HTERT RPE-1 (cell line): ENCODE data around the gene IRF2BPL.

Experiments used
- in situ Hi-C: fragments of 300-500 bp; cut with MboI; formaldehyde crosslinking; loops from 4 replicates; pipeline ENCODE4 v1.14.3; 2020; ENCODE audit warnings: low sequenced_read_pairs

The IRF2BPL gene

DNA sequence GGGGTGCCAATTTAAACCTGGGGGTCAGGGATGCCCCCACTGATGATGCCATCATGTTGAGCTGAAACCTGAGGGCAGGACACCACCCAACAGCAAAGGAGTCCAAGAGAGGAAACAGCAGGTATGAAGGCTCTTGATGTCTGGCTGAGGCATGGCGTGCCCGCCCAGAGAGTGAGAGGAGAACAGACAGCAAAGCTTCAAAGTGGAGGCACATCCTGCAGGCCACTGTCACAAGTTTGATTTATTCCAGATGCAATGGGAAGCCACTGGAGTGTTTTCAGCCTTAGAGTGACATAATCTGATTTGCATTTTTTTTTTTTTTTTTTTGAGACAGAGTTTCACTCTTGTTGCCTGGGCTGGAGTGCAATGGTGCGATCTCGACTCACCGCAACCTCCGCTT lies 34.8 kb downstream of the IRF2BPL start:
- in situ Hi-C loops = no loop called here

DNA sequence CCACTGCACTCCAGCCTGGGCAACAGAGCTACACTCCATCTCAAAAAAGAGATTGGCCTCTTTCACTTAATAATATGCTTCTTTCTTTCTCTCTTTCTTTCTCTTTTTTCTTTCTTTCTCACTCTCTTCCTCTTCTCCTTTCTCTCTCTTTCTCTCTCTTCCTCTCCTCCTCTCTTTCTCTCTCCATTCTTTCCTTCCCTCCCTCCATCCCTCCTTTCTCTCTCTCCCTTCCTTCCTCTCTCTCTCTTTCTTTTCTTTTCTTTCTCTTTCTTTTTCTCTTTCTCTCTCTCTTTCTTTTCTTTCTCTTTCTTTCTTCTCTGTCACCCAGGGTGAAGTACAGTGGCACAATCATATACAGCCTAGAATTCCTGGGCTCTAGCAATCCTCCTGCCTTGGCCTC lies 38.4 kb downstream of the IRF2BPL start:
- in situ Hi-C loops = no loop called here

DNA sequence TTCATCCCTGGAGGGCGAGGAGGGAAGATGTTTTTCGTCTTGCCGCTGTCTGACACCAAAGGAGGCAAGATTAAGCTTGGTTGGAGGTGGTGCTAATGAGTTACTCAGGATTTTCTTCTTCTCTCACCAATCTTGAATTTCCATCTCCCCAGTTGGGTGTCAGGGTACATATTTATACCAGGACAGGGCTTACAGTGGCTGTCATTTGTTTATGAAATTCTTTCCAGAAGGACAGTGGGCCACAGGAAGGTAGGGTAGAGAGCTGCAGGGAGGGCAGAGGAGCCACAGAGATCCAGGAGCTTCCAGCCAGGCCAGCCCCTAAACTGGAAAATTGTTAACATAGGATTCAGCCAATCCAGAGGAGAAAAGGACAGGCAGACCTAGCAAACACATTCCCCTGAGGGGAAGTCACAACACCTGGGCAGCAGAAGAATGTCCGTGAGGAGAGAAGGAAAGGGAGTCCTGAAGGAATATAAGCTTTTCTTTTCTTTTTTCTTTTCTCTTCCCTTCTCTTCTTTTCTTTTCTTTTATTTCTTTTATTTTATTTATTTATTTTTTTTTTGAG lies 40.5 kb downstream of the IRF2BPL start:
- in situ Hi-C loops = no loop called here

DNA sequence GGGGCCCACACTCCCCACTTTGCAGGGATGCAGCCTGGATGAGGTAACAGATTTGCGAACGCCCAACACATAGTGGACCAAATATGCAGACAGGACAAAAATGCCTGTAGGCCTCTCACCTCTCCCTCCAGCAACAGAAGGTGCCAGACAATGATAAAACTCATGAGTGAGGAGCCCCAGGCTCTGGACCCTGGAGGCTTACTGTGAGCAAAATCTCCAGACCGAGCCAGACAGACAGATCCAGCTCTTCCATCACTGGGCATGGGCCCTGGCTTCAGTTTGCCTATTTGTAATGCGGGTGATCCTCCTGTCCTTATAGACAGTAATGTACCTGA lies 42.3 kb downstream of the IRF2BPL start:
- in situ Hi-C loops = no loop called here

DNA sequence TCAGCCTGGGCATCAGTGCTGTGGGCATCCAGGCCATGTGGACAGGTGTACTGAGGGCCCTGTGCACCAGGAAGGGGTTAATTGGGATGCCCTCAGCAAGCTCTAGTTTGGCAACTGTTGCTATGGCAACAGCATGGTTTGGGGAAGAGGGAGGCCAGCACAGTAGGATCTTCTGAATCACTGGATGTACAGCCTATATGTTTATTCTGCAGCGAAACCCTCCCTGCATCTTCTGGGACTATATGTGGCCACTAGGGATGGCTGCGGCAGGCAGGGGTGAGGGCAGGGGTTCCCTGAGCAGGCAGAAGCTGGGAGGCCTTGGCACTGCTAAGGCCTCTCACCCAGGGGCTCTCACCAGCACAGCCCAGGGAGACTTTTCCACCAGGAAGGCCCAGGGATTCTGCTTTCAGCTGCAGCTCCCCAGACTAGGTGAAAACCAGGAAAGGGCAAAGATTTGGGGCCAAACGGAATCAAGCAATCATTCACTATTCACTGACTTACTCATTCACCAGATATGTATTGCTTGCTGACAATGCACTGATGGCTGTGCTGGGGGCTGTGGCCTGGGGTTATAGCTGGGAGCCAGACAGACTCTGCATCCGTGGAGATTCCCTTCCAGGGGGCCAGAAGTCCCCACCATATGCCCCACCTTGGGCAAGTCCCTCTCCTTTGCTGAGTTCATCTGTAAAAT lies 42.8 kb downstream of the IRF2BPL start:
- in situ Hi-C loops = no loop called here

DNA sequence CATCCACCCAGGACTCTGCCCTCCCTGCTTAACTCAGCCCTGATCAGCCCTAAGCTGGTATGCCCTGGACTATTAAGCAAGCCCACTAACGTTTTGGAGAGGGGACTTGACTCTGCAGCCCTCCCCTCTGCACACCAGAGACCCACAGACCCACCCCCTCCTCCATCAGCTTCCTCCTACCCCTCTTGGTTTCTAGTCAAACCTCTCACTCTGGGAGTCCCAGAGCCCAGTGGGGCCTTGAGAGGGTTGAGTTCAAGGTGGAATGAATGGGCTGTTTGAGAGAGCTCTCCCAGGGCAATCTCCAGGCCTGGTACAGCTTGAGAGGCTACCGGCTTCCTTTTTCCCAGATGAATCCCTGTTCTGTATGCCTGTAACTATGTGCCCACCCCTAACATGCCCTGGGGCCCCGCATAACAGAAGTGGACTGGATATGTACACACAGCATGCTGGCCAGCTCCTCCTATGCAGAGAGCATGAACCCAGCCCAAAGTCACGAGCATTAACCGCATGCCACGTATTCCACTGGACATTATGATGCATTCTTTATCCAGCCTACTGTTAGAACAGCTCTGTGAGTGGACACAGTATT lies 43.6 kb downstream of the IRF2BPL start:
- in situ Hi-C loops = no loop called here

DNA sequence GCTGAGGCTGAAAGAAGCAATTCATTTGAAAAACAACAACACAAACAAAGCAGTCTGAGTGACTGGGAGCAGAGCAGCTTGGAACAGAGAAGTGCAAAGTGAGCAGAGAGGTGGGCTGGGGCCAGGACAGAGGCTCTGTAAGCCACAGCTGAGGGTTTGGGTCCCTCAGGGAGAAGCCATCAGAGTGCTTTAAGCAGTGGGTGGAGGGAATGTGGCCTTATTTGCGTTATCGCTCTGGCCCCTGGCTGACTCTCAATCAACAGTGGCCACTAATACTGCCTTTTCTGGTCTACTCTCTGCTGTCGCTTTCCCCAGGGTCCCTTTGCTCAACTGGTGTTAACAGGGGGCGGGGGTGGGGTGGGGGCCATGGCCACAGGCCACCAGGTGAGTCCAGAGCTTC lies 44.2 kb downstream of the IRF2BPL start:
- in situ Hi-C loops = no loop called here

DNA sequence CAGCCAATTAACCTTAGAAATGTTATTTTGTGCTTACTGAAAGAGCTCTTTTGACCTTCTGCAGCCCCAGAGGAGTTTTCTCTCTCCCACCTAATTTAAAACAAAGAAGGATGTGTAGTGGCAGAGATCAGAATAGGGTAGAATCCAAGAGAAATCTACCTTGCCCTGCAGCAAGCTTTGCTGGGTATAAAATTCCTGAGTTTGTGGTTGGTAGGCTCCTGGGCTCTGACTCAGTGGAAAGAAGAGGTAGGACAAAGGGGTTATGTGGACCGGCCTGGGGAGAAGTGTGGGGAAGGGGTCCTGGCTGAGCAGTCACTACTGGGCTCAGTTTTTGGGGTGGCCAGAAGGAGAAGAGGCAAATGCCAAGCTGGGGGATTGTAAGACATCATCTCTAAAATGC lies 46.8 kb downstream of the IRF2BPL start:
- in situ Hi-C loops = no loop called here

DNA sequence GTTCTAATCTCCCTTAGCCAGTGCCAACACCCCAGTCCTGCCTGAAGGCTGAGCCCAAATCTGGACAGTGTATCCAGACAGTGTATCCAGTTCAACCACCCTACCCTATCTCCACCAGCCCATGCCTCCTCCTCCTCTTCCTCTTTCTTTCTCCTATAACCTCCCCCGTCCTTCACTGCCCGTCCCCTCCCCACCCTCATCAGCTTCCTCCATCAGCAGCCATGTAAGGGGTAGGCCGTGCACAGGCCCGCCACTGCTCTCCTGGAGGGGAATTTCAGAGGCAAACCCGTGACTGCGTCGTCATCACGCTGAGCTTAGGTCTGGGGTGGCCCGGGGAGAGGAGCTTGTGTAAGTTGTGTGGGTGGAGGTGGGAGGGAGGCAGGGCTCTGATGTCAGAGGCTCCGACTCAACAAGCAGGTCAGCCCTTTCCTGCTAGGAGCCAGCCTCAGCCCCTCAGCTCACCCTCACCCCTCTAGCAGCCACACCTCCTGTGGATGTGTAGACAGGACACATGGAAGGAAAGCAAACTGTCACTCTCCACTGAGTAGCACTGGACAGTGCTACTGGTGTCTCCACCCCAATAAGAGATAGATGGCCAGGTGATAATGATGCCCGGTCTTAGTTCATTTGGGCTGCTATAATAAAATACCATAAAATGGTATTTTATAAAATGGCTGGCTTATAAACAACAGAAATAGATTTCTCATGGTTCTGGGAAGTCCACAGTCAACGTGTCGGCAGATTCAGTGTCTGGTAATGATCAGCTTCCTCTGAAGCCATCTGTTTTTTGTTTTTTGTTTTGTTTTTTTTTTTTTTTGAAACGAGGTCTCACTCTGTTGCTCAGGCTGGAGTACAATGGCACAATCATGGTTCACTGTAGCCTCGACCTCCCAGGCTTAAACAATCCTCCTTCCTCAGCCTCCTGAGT lies 50.5 kb downstream of the IRF2BPL start:
- in situ Hi-C loops = no loop called here

DNA sequence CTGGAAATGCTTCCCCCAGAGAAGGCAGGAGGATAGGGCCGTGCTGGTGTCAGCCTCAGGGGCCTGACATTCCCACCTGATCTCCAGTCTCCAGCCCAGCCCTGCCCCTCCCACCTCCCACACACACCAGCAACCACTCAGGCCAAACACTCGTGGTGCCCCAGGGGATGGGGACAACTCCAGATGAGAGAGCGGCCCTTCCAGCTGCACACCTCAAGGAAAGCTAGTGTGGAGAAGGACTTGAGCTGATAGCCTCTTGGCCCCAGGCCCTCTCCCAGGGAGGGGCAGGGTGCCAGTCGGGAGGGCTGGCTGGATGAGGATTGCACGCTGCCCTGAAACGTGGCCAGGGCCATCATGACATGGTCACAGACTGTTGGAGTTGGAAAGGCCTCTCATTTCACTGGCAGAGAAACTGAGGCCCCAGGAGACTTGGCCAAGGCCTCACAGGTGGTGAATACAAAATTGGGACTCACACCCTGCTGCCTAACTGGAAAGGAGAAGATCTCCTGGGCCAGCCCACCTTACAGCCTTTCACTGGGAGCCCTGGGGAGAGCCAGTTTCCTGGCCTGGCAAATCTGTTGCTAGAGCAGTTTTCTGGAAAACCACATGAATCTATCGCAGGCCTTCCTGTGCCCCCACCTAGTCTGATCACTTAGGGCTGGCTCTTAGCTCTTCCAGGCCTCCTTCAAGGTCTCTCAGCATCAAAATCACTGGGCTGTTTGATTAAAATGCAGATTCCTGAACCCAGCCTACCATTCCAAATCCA lies 52.1 kb downstream of the IRF2BPL start:
- in situ Hi-C loops = no loop called here

DNA sequence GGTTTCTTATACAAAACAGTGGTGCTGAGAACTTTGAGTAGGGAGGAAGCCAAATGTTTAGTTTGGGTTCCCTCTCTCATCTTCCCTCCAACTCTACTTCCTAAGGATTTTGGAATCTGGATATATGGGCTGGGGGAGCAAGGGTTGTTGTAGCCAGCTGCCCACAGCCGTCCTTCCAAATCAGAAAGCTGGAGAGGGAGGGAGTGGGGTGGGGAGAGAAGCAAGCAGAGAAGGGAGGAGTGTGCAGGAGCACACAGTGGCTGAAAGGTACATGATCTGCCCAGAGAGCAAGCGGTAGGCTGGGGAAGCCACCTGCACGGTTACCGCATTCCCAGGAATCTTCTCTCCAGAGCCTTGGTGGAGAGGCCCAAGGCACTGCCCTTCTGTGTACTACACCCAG lies 52.7 kb downstream of the IRF2BPL start:
- in situ Hi-C loops = no loop called here

DNA sequence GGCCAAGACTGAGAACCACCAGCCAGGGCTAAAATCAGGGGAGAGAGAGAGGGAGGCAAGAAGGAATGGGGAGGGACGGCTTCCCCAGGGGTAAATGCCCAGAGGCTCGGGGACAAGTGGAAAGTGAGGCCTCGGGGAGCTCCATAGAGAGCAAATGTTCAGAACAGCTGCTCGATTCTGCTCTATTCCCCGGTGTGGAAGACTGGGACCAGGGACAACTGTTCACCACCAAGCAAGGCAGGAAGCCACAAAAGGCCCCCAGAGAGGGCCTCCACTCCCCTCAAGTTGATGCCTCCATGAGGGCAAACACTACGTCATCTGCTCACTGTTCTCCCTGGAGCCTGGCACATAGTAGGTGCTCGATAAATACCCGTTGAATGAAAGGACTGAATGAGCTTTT lies 53.5 kb downstream of the IRF2BPL start:
- in situ Hi-C loops = no loop called here
